GM18508 (cell line): Measurements from ENCODE around the gene PCBP4.
"Not testable (repeated sequence)": the region's sequence is repeated elsewhere in the genome, so short reads cannot be mapped to it uniquely, and the experiment has no call there.

Experiments
- ATAC-seq: cut with Tn5 transposase; IDR thresholded peaks from one replicate; pipeline ENCODE4 v1.9.1; 2021; ENCODE audit warnings: moderate number of reproducible peaks; ENCODE audit not compliant: insufficient read depth, unreplicated experiment

Gene PCBP4

GRCh38 chr3:51995346-51996163, 28.3 kb upstream of the PCBP4 start, which contains the start of gene RPL29:
RPL29 (minus strand) TSS chr3:51995895; CDS start chr3:51995461, 434 bp downstream.
- peak; percentile 65 for ATAC-seq

GRCh38 chr3:51994530-51994929, 27.3 kb upstream of the PCBP4 start:
- ATAC-seq: no peak

GRCh38 chr3:51993657-51994056, 26.4 kb upstream of the PCBP4 start:
- not testable (repeated sequence) for ATAC-seq

- no peak for ATAC-seq
Measured at GRCh38 chr3:51992017-51992682, 24.9 kb upstream of the PCBP4 start.

- not testable (repeated sequence) for ATAC-seq
Measured at GRCh38 chr3:51990501-51990971, 23.3 kb upstream of the PCBP4 start.

GRCh38 chr3:51988286-51989146, 21.3 kb upstream of the PCBP4 start:
- no peak for ATAC-seq

- ATAC-seq: no peak
Measured at GRCh38 chr3:51987568-51987967, 20.3 kb upstream of the PCBP4 start.

- no peak for ATAC-seq
Measured at GRCh38 chr3:51986010-51986947, 19.0 kb upstream of the PCBP4 start.

- ATAC-seq: no peak
Measured at GRCh38 chr3:51985063-51985462, 17.8 kb upstream of the PCBP4 start.

- no peak for ATAC-seq
Measured at GRCh38 chr3:51984269-51984647, 17.0 kb upstream of the PCBP4 start.

- no peak for ATAC-seq
Measured at GRCh38 chr3:51983578-51984268, 16.5 kb upstream of the PCBP4 start.

GRCh38 chr3:51982838-51983577, 15.8 kb upstream of the PCBP4 start, which contains the start of gene ACY1:
ACY1 (plus strand) TSS chr3:51983535; CDS start chr3:51984065, 530 bp downstream.
- ATAC-seq: peak; percentile 39

- ATAC-seq: peak; percentile 26
Measured at GRCh38 chr3:51982352-51982837, 15.1 kb upstream of the PCBP4 start.

GRCh38 chr3:51980253-51980652, 13.0 kb upstream of the PCBP4 start:
- ATAC-seq: no peak

- no peak for ATAC-seq
Measured at GRCh38 chr3:51978143-51978502, 10.9 kb upstream of the PCBP4 start.

- ATAC-seq: no peak
Measured at GRCh38 chr3:51977446-51978142, 10.3 kb upstream of the PCBP4 start.

- ATAC-seq: no peak
Measured at GRCh38 chr3:51975852-51976549, 8.7 kb upstream of the PCBP4 start.
